Kidney tubule cell (primary cell): ENCODE measurements around the gene CCR6.
"Not testable (repeated sequence)": the region's sequence is repeated elsewhere in the genome, so short reads cannot be mapped to it uniquely, and the experiment has no call there.

ENCODE experiments used
- DNase-seq: peaks from one replicate; pipeline ENCODE4 v3.0.0-alpha.2; 2018; ENCODE audit warnings: low spot score

CCR6 gene

DNA sequence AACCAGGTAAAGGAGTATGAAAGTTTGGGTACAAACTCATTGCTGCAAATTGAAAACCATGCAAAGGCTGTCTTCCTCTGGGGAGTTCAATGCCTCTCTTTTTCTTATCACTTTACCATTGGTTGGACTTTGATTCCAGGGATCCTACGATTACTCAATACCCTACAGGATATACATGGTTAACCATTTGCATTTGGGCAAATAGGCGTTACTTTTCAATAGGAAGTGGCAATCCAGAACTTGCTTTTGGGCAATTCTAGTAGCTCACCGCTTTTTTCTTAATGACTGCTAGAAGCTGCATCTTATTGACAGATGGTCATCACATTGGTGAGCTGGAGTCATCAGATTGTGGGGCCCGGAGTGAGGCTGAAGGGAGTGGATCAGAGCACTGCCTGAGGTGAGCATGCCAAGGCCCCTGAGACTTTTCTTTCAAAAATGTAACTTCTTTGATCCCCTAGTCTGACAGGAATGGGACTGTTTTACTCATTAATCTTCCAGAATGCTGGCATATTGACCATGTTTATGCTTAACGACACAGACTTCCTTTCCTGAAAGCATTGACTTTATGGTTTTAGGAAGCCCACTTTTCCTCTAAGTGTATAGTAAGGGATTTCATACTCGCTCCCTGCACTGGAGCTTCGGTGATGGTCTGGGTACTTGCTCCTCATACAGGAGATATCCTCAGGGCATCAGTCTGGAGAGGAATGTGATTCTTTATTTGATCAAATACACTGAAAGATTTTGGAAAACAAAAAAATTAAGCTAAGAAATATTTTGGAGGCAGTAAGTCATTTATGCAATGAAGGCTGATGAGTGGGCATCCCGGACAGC, at the start of gene CCR6:
Gene CCR6, plus strand, starts transcription at position 270 of the 831 bp plus-strand sequence. CDS start 13,039 bp downstream, outside the sequence.
- no peak for DNase-seq

DNA sequence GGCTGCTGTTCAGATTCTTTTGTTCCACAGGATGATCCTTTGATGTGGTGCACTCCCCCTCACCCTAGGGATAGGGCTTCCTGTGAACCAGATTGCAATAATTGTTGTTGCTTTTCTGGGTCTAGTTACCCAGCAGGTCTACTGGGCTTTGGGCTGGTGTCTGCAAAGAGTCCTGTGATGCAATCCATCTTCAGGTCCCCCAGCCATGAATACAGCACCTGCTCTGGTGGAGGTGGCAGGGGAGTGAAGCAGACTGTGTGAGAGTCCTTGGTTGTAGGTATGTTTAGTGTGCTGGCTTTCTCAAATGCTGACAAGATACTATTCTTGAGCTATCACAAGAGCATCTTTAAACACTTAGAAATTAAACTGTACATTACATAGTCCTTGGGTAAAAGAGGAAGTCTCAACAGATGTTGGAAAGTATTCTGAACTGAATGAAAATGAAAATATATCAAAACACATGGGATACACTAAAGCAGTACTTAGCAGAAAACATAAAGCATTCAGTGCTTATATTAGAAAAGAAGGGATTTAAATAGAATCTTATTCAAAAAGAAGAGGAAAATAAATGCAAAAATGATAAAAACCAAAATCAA, 49.1 kb upstream of the CCR6 start:
- DNase-seq, result no peak

DNA sequence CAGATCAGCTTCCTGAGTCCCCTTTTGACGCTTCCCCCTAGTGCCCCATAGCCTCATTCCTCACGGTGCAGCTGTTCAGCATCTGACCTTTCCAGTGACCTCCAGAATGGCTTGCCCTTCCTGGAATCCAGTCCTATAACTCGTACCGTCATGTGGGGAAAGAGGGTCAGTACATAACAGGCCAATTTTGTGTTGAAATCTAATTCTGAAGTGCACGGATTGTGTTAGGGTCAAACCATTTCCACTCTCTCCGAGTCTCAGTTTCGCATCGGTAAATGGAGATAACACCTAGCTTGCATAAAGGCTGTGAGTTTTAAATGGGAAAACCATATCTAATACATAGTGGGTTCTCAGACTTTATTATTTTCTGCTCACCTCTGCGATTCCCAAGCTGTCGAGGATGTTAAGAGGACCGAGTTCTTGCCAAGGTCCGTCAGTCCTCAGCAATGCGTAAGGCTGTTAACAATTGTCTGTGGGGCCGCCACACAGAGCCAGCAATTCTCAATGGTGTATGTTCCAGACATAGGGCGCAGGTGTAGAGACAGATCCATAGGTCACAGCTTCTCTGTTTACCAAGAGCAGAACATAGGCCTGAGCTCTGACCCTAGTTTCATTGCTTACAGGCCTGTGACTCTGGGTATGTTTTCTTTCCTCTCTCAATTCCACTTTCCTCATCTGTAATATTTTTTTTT, 45.5 kb upstream of the CCR6 start:
- DNase-seq, result no peak

DNA sequence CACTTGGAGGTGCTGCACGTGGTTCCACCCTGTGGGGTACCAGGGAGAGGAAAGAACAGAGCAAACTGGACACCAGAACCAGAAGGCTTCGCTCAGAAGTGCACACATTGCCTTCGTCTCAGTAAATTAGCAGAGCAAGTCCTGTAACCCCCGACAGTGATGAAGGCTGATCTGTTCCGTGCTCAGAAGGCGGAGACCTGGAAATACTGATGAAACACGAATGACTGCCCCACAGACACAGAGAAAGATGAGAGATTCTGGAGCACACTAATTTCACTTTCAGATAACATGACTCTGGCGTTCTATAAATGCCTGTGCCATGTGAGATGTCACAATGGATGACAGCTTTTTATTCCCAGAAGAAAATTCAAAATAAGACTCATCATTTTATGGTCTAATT, 44.2 kb upstream of the CCR6 start:
- no peak for DNase-seq

DNA sequence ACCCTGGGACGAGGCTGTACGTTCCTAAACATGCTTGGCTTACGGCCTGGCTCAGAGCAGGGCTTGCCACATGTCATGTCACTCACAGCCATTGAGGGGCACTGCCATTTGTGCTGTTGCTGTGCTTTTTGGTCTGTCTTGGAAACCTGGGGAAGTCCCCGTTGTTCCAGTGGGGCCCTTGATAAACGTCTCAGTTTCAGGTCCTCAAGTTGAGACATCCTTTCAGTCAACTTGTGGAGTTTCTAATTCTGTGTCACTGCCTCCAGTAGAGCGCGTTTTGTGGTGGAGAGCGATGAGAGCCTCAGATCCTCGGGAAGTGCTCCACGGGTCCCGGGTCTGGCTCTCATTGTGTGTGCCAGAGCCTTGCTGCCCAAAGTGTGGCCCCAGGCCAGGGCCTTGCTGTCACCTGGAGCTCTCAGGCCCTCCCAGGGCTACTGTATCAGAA, 43.0 kb upstream of the CCR6 start:
- DNase-seq, result no peak

DNA sequence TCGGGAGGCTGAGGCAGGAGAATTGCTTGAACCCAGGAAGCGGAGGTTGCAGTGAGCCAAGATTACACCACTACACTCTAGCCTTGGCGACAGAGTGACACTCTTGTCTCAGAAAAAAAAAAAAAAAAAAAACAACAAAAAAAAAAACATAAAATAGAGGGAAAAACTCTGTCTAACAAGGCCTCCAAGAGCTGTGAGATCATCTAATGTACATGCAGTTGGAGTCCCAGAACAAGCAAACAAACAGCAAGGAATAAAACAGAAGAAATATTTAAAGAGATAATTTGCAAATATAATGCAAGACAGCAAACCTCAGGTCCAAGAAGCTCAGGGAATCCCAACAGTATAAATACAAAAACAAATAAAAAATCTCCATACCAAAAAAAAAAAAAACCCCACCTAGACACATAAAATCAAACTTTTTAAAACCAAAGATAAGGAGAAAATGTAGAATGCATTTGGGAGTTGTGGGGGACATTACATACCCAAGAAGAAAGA, 35.0 kb upstream of the CCR6 start:
- DNase-seq, result no peak

DNA sequence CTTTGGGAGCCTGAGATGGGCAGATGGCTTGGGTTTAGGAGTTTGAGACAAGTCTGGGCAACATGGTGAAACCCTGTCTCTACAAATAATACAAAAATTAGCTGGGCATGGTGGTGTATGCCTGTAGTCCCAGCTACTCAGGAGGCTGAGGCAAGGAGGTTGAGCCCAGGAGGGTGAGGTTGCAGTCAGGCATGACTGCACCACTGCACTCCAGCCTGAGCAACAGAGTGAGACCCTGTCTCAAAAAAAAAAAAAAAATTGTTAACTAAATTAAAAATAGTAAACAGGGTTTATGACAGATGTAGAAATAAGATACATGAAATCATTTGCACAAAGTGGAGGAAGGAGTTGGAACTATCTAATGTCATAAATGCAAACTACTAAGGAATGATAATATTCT, 34.2 kb upstream of the CCR6 start:
- DNase-seq, result not testable (repeated sequence)

DNA sequence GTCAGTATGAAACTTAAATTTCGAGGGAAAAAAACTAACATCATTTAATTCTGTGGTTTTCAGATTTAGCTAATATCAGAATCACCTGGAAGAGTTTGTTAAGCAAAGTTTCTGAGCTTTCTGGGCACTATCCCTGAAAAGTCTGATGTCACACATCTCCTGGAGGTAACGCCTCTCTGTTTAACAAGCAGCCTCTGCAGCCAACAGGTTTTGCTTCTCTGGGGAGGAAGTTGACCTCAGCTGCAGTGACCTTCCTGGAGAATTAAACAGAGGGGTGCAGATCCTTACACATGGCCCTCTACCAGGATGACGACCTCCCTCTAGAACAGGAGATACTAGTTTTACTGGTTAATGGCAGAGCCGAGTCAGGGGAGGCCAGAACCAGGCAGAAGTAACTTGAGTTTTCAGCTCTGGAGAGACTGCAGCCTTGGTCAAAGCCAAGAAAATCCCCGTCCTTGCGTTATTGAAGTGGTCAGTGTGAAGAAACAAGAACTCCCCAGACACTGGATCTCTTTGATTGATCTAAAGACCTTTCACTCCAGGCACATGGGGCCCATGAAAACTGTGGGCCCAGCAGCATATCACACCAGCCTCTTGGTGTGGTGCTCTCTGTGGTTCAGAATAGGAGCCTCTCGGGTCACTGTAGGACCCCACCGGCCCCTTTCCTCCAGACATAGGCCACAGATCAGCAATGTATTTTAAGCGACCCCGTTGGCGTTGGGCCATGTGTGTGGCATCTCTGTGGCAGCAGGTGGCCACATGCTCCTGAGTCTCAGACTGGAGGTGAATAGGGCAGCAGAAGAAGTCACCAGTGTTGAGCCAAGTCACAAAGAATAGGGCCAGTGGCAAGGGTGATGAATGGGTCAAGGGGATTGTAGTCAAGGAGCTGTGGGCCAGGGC, 33.4 kb upstream of the CCR6 start:
- DNase-seq, result no peak

DNA sequence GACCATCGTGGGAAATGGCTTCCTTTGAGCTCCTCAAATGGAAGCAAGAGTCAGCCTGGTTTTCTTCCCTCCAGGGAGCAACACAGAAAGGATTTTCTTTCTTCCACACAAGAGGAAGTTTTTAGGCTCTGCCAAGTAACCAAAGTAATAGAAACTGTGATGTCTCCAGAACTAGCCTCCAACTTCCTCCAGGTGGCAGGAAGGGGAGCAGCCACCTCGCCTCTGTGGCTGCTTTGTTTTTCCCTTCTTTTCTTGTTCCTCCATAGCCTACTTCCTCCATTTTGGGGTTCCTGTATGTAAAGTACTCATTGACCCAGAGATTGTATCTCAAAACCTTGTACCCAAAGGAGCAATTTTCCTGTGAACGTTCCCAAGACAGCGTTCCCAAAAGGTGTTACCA, 32.7 kb upstream of the CCR6 start:
- no peak for DNase-seq

DNA sequence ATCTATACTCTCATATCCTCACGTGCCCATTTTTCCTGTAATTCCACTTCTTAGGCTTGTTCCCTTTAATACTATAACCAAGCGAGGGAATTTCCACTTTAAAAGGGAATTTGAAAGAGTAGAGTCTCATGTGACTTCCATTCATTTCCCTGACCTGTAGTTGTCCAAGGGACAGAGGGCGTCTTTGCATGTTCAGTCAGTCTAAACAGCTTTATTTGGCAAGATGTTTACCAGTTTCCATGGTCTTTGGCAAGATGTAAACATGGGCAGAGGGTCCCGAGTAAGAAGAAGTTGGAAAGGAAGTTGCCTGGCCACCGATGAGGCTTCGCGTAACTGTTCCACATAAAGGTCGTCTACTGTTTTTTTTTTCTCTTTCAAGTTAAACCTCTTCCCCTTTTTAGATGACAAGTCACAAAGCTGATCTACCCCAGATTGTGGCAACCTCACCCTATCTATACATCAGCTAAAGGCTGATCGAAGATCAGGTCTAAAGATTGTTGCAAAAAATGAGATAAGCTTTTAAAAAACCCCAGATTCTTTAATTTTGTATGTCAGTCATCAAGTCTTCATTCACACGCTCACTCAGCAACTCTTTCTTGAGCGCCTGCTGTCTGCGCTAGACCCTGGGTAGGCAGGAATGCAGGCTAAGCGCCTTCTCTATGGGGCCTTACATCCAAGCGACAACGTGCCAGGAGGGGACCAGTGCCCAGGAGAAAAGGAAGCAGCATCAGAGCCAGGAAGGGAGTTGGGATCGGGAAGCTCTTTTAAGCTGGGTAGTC, 31.7 kb upstream of the CCR6 start:
- no peak for DNase-seq

DNA sequence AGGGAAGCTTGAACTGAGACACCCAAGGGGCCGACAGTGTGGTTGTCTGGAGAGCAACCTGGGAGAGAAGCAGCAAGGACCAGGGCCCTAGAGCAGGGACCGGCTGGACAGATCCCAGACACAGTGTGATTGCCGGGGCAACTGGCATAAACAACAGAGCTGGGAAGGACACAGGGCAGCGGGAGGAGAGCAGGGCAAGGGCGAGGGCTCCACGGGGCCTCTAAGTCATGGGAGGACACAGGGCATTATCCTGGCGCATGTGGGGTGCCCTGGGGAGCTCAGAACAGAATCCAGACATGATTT, 31.1 kb upstream of the CCR6 start:
- DNase-seq, result no peak

DNA sequence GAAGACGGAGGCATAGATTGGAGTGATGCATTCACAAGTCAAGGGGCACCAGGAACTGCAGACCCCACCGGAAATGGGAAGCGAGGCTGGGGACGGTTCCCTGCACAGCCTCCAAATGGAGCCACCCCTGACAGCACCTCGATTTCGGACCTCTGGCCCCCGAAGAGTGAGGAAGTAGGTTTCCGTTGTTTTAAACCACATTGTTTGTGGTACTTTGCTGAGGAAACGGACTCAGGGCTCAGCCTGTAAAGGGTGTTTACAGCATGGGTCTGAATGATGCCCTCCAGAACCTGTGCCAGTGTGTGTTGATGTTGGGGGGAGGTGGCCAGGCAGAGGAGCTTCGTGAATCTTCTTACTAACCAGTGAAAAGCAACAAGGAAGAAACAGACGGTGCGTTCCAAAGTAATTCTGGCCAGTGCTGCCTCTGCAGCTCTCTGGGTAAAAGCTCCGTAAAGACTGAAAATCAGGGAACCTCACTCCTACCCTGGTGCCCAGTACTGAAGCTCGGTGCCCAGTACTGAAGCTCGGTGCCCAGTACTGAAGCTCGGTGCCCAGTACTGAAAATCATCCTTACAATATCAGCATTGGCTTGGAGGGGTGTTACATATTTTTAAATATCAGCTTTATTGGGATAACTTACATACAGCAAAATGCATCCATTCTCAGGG, 30.1 kb upstream of the CCR6 start:
- no peak for DNase-seq

DNA sequence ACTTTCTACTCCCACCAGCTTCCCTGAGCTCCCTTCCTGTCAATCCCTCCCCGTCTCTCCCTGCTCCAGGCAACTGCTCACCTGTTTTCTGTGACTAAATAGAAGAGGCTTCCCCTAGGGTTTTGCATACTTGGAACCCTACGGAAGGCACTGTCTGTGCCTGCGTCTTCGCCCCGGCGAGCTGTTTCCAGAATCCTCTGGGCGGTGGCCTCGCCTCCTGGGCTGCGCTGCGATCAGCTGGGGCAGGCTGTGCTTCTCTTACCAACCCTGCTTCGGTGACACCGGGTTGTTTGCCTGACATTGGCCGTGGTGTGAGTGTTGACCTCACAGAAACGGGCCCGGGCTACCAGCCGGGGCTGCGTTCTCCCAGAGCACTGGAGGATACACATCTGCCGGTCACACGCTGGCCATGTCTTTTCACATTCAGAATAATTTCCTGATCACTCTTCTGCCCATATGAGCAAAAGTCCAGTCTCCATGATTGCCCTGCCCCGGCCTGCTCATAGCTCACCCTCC, 29.4 kb upstream of the CCR6 start:
- DNase-seq, result no peak

DNA sequence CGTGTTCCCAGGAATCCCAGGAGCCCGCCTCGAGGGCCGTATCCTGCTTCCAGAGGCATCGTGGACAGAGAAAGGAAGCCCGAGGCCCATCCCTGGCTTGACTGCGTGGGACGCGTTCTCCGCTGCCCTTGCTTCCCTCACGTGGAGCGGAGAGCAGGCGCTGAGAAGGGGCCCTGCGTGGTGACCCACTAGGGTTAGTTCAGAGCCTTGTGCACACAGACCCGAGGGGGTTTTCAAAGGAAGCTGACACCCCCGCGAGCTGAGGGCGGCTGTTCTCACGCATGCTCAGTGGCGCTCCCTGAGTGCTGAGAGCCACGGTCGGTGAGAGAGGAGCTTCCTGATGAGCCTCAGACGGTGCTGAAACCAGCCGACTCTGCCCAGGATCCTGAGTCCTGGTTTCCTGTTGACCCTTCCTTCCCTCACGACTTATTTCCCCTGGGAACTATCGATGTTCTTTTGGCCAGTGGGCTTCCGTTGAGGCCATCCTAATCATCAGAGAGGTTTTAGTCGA, 28.9 kb upstream of the CCR6 start:
- DNase-seq, result no peak

DNA sequence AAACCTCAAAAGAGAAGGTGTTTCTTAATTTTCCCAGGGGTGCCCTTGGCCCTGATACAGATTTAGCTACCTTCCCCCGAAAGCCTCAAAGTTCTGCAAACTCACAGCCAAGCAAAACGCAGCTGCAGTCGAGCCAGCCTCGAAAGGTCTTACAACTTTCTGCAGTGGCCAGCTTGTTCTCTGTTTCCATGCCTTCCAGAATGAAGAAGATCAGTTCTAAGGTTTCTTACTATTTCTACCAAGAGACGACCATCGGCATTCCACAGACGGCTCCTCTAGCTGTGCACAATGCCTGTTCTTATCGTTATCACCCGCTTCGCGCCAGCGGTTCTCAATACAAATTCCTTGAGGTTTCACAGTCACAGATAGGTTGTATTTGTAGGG, 28.5 kb upstream of the CCR6 start:
- DNase-seq, result no peak

DNA sequence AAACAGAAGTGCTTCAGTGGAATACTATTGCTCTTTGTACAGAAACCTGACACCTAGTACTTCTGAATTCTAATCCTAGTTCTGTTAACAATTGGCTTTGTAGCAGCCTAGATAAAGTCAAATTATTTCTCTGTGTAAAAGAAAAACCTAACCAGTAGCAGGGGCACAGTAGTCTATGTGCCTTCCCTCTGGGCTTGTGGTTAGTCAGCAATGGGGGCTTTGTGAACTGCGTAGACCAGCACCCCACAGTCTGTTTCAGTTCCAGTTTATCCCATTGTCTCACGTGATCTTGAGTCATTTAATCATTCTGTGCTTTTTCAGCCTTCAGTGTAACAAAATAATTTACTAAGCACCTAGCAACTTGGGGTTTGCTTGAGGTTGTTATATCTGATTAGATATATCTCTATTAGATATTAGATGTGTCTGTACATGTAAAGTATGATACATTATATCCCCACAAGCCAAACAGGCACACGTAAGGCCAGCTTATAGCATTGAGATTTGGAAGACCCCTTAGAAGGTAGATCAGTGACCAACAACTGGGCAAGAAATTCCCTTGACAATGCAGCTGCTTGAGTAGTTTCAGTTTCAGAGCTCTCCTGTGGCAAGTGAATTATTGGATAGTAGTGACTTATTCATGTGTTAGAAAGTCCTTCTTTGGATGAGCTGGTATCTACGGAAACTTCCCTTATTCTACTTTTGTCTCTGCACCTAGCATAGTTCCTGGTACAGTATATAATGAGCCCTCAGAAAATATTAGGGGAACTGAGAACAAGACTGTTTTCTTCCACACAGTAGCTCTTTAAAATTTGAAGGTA, 27.9 kb upstream of the CCR6 start:
- DNase-seq, result no peak

DNA sequence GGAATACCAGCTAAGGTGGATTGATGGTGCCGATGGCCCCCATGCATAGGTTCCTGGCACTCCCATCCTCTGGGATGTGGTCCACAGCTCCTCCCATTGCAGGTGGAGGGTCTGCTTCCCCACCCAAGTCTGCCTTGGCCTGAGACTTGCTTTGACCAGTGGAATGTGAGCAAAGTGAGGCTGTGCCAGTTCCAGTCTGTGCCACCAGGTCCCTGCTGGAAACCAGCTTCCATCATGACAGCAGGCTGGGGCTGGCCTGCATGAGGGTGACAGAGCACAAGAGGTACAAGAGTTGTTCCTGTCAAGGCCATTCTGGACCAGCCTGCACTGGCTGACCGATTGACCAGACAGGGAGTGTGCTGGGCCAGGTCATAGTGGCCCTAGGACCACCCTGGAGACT, 27.0 kb upstream of the CCR6 start:
- no peak for DNase-seq

DNA sequence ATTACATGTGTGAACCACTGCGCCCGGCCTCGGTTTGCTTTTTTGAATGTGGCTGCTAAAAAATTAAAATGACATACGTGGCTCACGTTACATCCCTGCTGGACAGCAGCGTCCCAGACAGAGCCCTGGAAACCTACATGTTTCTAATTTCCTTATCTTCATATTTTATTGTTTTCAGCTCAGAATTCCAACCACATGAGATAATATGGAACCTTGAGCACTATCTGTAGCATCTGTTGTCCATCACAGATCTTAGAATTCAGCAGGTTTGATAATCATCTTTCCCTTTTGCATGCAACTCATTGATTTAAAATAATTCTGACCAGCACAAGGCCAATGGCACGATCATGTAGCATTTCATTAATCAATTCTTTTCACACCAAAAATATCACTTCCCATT, 25.9 kb upstream of the CCR6 start:
- DNase-seq, result no peak

DNA sequence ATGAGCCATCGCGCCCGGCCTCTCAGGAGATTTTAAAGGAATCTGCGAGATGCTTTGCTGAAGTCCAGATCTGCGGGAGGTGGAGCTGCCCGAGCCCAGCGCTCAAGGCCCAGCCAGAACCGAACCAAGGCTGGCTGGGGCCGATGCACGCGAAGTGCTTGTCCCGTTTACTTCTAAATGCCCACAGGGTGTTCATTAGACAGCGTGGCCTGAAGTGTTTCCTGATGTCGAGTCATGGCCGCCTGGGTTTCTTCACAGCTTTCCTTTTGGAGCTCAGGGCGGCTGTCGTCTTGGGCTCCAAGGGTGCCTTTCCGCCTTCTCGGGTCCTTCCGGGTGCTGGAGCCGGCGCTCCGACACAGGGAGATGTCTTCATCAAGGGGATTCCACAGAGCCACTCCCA, 25.1 kb upstream of the CCR6 start:
- no peak for DNase-seq
